B cell (primary cell): ENCODE data around the gene IFI30. TPM values are rescaled to one million over a fixed set of nuclear protein-coding genes. Genes with fewer than 3 reads are reported as not detected.
"Not testable (repeated sequence)": the region's sequence is repeated elsewhere in the genome, so short reads cannot be mapped to it uniquely, and the experiment has no call there.

Experiments used
- ATAC-seq: fragments of 200-7000 bp; cut with Tn5 transposase; one replicate; pipeline ENCODE4 v1.10.0; 2021; ENCODE audit warnings: low read depth, mild to moderate bottlenecking, moderate number of reproducible peaks, moderate library complexity
- CTCF ChIA-PET: fragments of 350-600 bp; sonication (Branson Sonifier 250); formaldehyde crosslinking; loops from one replicate; lab custom pipeline; 2021; ENCODE audit warnings: antibody characterized with exemption, inconsistent platforms; lab: Charles Lee
- POLR2A ChIA-PET: fragments of 350-600 bp; sonication (Branson Sonifier 250); formaldehyde crosslinking; loops from one replicate; lab custom pipeline; 2021; ENCODE audit warnings: antibody characterized with exemption; lab: Charles Lee
- DNase-seq: peaks from one replicate; pipeline ENCODE4 v3.0.0; 2013
- H2AFZ ChIP-seq: 2 replicates; pipeline ENCODE4 v1.6.1; 2012; ENCODE audit warnings: mild to moderate bottlenecking, low read depth, low read length; ENCODE audit not compliant: insufficient read depth, poor library complexity, severe bottlenecking
- H3K27ac ChIP-seq, 2 donors: 1 replicate in 1 of 2; 2 replicates in 1 of 2; pipeline ENCODE4 v1.5.1; 2012 to 2013; ENCODE audit warnings: low read length in 2 of 2, mild to moderate bottlenecking in 2 of 2, moderate library complexity in 1 of 2
- H3K27me3 ChIP-seq, 4 experiments: fragments of 200-600 bp in 1 of 4; sonication (generic) in 1 of 4; replicated peaks in 1 of 4; 1 replicate in 2 of 4; 2 replicates in 2 of 4; pipeline versions ENCODE4 v1.6.1 to v1.7.0; 2013 to 2016; ENCODE audit warnings: low read length in 3 of 4, mild to moderate bottlenecking in 2 of 4, mixed read lengths in 1 of 4, moderate library complexity in 1 of 4; ENCODE audit not compliant: insufficient read depth in 4 of 4, control insufficient read depth in 3 of 4; ENCODE audit errors: control extremely low read depth in 1 of 4
- H3K36me3 ChIP-seq, 2 experiments: replicated peaks in 1 of 2; 1 replicate in 1 of 2; 2 replicates in 1 of 2; pipeline versions ENCODE4 v1.6.1 to v1.7.1; 2013; ENCODE audit warnings: low read length in 1 of 2; ENCODE audit not compliant: insufficient read depth in 2 of 2, control insufficient read depth in 1 of 2; ENCODE audit errors: control extremely low read depth in 1 of 2, extremely low read depth in 1 of 2
- H3K4me1 ChIP-seq, 2 donors: fragments of 200-600 bp in 1 of 2; sonication (generic) in 1 of 2; 1 replicate in 1 of 2; 2 replicates in 1 of 2; pipeline versions ENCODE4 v1.5.1 to v1.6.1; 2013 to 2017; ENCODE audit warnings: low read length in 2 of 2; ENCODE audit not compliant: control insufficient read depth in 2 of 2, insufficient read depth in 2 of 2
- H3K4me2 ChIP-seq: replicated peaks from 2 replicates; pipeline ENCODE3; 2012; ENCODE audit warnings: mild to moderate bottlenecking, low read depth, low read length; ENCODE audit not compliant: poor library complexity, severe bottlenecking
- H3K4me3 ChIP-seq, 5 experiments: fragments of 200-600 bp in 1 of 5; sonication (generic) in 1 of 5; 1 replicate in 3 of 5; 2 replicates in 2 of 5; pipeline versions ENCODE4 v1.5.1 to v1.7.0; 2011 to 2016; ENCODE audit warnings: low read length in 4 of 5, mild to moderate bottlenecking in 4 of 5, low read depth in 2 of 5, control low read depth in 1 of 5, moderate library complexity in 1 of 5; ENCODE audit not compliant: insufficient read depth in 1 of 5; ENCODE audit errors: control extremely low read depth in 1 of 5, extremely low read depth in 1 of 5
- H3K79me2 ChIP-seq: fragments of 200-600 bp; sonication (generic); one replicate; pipeline ENCODE4 v1.6.0; 2016; ENCODE audit warnings: low read length; ENCODE audit not compliant: control insufficient read depth, insufficient read depth
- H3K9ac ChIP-seq: fragments of 200-600 bp; sonication (generic); 2 replicates; pipeline ENCODE4 v1.6.1; 2017; ENCODE audit warnings: mild to moderate bottlenecking, low read length, moderate library complexity
- H3K9me3 ChIP-seq, 3 donors: one replicate each; pipeline versions ENCODE4 v1.6.1 to v1.7.1; 2013; ENCODE audit warnings: low read length in 2 of 3; ENCODE audit not compliant: control insufficient read depth in 2 of 3, insufficient read depth in 1 of 3; ENCODE audit errors: control extremely low read depth in 1 of 3
- H4K20me1 ChIP-seq: 2 replicates; pipeline ENCODE4 v1.6.0; 2012; ENCODE audit warnings: mild to moderate bottlenecking, low read length; ENCODE audit not compliant: insufficient read depth, control insufficient read depth, poor library complexity, severe bottlenecking
- H3K27ac Mint-ChIP-seq: one replicate; pipeline ENCODE4 v1.8.0; 2021; ENCODE audit warnings: mixed read lengths
- H3K27me3 Mint-ChIP-seq: one replicate; pipeline ENCODE4 v1.8.0; 2021; ENCODE audit warnings: mixed read lengths
- H3K4me1 Mint-ChIP-seq: one replicate; pipeline ENCODE4 v1.8.0; 2021; ENCODE audit warnings: mixed read lengths
- H3K4me3 Mint-ChIP-seq: one replicate; pipeline ENCODE4 v1.8.0; 2021; ENCODE audit warnings: mixed read lengths
- H3K9me3 Mint-ChIP-seq: one replicate; pipeline ENCODE4 v1.8.0; 2022; ENCODE audit warnings: mixed read lengths; ENCODE audit not compliant: insufficient read depth
- CTCF ChIP-seq: fragments of 200-600 bp; IDR thresholded peaks from one replicate; pipeline ENCODE4 v1.8.0; 2022; ENCODE audit warnings: antibody characterized with exemption, mild to moderate bottlenecking
- EZH2 ChIP-seq: IDR thresholded peaks from 2 replicates; pipeline ENCODE4 v1.6.1; 2012; ENCODE audit warnings: borderline replicate concordance, low read depth, mild to moderate bottlenecking, moderate library complexity, low read length; ENCODE audit not compliant: insufficient read depth, poor library complexity, severe bottlenecking
- WGBS: methylation state at CpG from one replicate; pipeline ENCODE4 v1.1.5; 2013; ENCODE audit warnings: missing lambda C conversion rate; ENCODE audit not compliant: insufficient coverage; 5-methylcytosine and 5-hydroxymethylcytosine counted together
- intact Hi-C: fragments of 100-400 bp; cut with micrococcal nuclease; formaldehyde crosslinking; loops from one replicate; pipeline ENCODE4 v1.10.0; 2022
- polyA plus RNA-seq: library from polyadenylated mRNA; depleted of rRNA; stranded (reverse); fragments of >200 nt; gene quantifications from 2 replicates; pipeline ENCODE4 v1.2.3, GENCODE V29; 2012
- total RNA-seq, 2 donors: library from RNA; stranded (reverse); fragments of 120-200 nt in 1 of 2; gene quantifications; 1 replicate in 1 of 2; 2 replicates in 1 of 2; pipeline versions ENCODE4 v1.2.3 to v1.2.4, GENCODE V29; 2013 to 2022

IFI30 gene
- total and polyA plus RNA-seq, 2 donors (not counting 1 experiment from before 2014, with no cell fraction given): 171 to 222 TPM

GRCh38 chr19:18208098-18208951, 34.7 kb downstream of the IFI30 start:
- peaks cover 7% of the 10 kb centered on the region for H3K79me2 ChIP-seq
- H3K4me3 ChIP-seq: no peak overlapping the region
- DNase-seq (peak; percentile 65), ATAC-seq (no peak)
- peaks cover 7 to 17% of the 10 kb centered on the region in 2 donors for H3K4me1 ChIP-seq
- H2AFZ ChIP-seq: no peak overlapping the region
- no peaks in the 10 kb centered on the region for H4K20me1 ChIP-seq
- no peaks in the 10 kb centered on the region for H3K36me3 ChIP-seq
- peaks cover 14% of the 10 kb centered on the region for H3K4me1 Mint-ChIP-seq
- TF ChIP-seq CTCF (peak; percentile 82), EZH2 (no peak)
- H3K4me3 Mint-ChIP-seq: no peak overlapping the region
- intact Hi-C loops: loop anchor here (1.0 kb wide), 2 partner anchors 16 to 43 kb away; no protein-coding TSS in a partner anchor
- H3K27me3 ChIP-seq: peaks cover 0 to 29% (median 7%) of the 10 kb centered on the region in 4 experiments
- H3K4me2 ChIP-seq: no peak overlapping the region
- peaks cover 14% of the 10 kb centered on the region for H3K27me3 Mint-ChIP-seq
- POLR2A ChIA-PET: interaction anchor here (0.5 to 0.9 kb wide), 5 partner anchors 11 to 192 kb away, joined by 3 to 7 read pairs (median 3); no protein-coding TSS in a partner anchor
- H3K27ac ChIP-seq: no peak overlapping the region
- CTCF ChIA-PET: interaction anchor here (0.6 to 11.5 kb wide), 24 partner anchors 12 to 211 kb away, joined by 3 to 152 read pairs (median 4); partner anchors contain the start of genes IQCN, LSM4 and MPV17L2
- no peaks in the 10 kb centered on the region for H3K9me3 Mint-ChIP-seq
- H3K9ac ChIP-seq: no peak overlapping the region
- H3K9me3 ChIP-seq: no peaks in the 10 kb centered on the region
- peak overlapping the region; percentile 16 for H3K27ac Mint-ChIP-seq
- WGBS: 39% methylated on average over 20 of the region's 32 CpGs

GRCh38 chr19:18209912-18210311, 36.3 kb downstream of the IFI30 start:
- intact Hi-C loops, H3K27ac ChIP-seq, H3K4me1 ChIP-seq, H3K4me2 ChIP-seq, H3K9me3 Mint-ChIP-seq, H3K27ac Mint-ChIP-seq, H4K20me1 ChIP-seq, H3K9me3 ChIP-seq, H3K4me3 Mint-ChIP-seq, H3K4me1 Mint-ChIP-seq, DNase-seq, H3K79me2 ChIP-seq, H3K36me3 ChIP-seq, ATAC-seq, POLR2A ChIA-PET, H3K9ac ChIP-seq, H2AFZ ChIP-seq, H3K4me3 ChIP-seq: not testable (repeated sequence)
- CTCF ChIA-PET: interaction anchor here (0.5 to 11.5 kb wide), 9 partner anchors 14 to 202 kb away, joined by 3 to 152 read pairs (median 5); a partner anchor contains a TSS
- 74% methylated on average over 3 of the region's 5 CpGs for WGBS
- H3K27me3 ChIP-seq: peaks cover 0 to 34% (median 7%) of the 10 kb centered on the region in 4 experiments
- peaks cover 17% of the 10 kb centered on the region for H3K27me3 Mint-ChIP-seq
